ENCODE data around the gene TMPRSS11D. TPM values are rescaled to one million over a fixed set of nuclear protein-coding genes. Genes with fewer than 3 reads are reported as not detected.

TMPRSS11D gene
- not detected in 2 replicates for total RNA-seq

DNA sequence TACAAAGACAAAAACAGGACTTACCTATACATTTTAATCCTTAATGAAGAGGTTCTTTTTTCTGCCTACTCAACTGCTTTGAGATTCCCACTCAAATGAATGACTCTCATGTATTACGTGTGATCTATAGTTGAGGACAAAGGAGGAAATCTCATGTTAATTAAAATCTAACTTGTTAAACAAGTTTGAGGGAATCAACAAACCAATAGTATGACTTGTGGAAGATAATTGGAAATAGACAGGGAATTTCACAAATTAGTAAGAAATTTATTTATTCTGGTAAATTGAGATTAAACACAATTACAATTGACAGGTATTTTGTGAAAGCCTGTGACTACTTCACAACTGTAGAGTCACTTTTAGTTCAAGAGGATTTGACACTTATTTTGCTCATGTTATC is at the start of gene TMPRSS11D:
Gene TMPRSS11D (minus strand): TSS at position 101 of the 400 bp plus-strand sequence. CDS start 69 bp downstream, at position 32.

Other genes starting within 250 kb of the TMPRSS11D start
- 16.1 and 70.3 TPM in 2 replicates for gene UBA6, start 182.8 kb downstream of the TMPRSS11D start, total RNA-seq
- not detected in 2 replicates for gene GNRHR, start 129.6 kb downstream of the TMPRSS11D start, total RNA-seq
- gene TMPRSS11A, start 79.5 kb upstream of the TMPRSS11D start, total RNA-seq, result not detected in 2 replicates
- gene TMPRSS11F, start 245.9 kb upstream of the TMPRSS11D start, total RNA-seq, result not detected in 2 replicates